Duodenal mucosa (tissue), 2 donors: ENCODE measurements around the gene PPP2R5E.
A peak's percentile ranks its signal among the peaks of the same experiment; 100 is the strongest.
"Not testable (repeated sequence)": the region's sequence is repeated elsewhere in the genome, so short reads cannot be mapped to it uniquely, and the experiment has no call there.

Experiments used
- H3K27ac ChIP-seq: one replicate; pipeline ENCODE4 v1.7.0; 2013; ENCODE audit warnings: low read depth, low read length
- H3K27me3 ChIP-seq, 2 donors: one replicate each; pipeline ENCODE4 v1.7.0; 2013; ENCODE audit warnings: low read length in 2 of 2, control low read depth in 1 of 2; ENCODE audit not compliant: insufficient read depth in 2 of 2, control insufficient read depth in 1 of 2
- H3K36me3 ChIP-seq, 2 donors: one replicate each; pipeline ENCODE4 v1.7.0; 2013; ENCODE audit warnings: low read length in 2 of 2, control low read depth in 1 of 2; ENCODE audit not compliant: insufficient read depth in 2 of 2, control insufficient read depth in 1 of 2
- H3K4me1 ChIP-seq, 2 donors: one replicate each; pipeline ENCODE4 v1.7.0; 2013; ENCODE audit warnings: low read length in 2 of 2, control low read depth in 1 of 2; ENCODE audit not compliant: insufficient read depth in 2 of 2, control insufficient read depth in 1 of 2
- H3K4me3 ChIP-seq, 2 donors: one replicate each; pipeline ENCODE4 v1.7.0; 2013; ENCODE audit warnings: low read length in 2 of 2, low read depth in 1 of 2
- H3K9ac ChIP-seq, 2 donors: one replicate each; pipeline ENCODE4 v1.7.0; 2013; ENCODE audit warnings: low read length in 2 of 2, low read depth in 1 of 2
- H3K9me3 ChIP-seq, 2 donors: one replicate each; pipeline ENCODE4 v1.7.0; 2013; ENCODE audit warnings: low read length in 2 of 2, control low read depth in 1 of 2; ENCODE audit not compliant: control insufficient read depth in 1 of 2

PPP2R5E gene

GRCh38 chr14:63543000-63543825 lies at the start of gene PPP2R5E:
TSS of gene PPP2R5E (minus strand) at chr14:63543377. CDS start at chr14:63539685, 3,692 bp downstream.
- H3K36me3 ChIP-seq = peaks cover 4 to 16% of the 10 kb centered on the region in 2 donors
- no peaks in the 10 kb centered on the region for H3K27me3 ChIP-seq
- H3K9ac ChIP-seq = peak within 1 kb of the TSS; percentile 85 to 94
- H3K4me3 ChIP-seq = peak within 1 kb of the TSS; percentile 91 to 96
- H3K27ac ChIP-seq = peak within 1 kb of the TSS; percentile 90
- H3K9me3 ChIP-seq = no peaks in the 10 kb centered on the region
- peaks cover 6 to 7% of the 10 kb centered on the region in 2 donors for H3K4me1 ChIP-seq

DNA sequence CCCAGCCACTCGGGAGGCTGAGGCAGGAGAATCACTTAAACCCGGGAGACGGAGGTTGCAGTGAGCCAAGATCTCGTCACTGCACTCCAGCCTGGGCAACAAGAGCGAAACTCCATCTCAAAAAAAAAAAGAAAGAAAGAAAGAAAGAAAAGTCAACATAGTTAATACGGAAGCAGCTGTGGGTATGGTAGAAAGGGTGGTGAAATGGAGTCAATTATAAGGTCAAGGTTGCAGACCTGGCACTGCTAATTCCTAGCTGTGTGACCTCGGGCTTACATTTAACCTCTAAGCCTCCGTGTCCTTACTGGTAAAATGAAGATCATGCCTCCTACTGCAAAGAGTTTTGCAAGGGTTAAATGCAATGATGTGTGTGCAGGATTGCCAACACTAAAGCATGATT lies 39.9 kb upstream of the PPP2R5E start:
- H3K4me1 ChIP-seq, H3K27me3 ChIP-seq, H3K4me3 ChIP-seq, H3K9me3 ChIP-seq, H3K9ac ChIP-seq, H3K27ac ChIP-seq, H3K36me3 ChIP-seq: not testable (repeated sequence)

DNA sequence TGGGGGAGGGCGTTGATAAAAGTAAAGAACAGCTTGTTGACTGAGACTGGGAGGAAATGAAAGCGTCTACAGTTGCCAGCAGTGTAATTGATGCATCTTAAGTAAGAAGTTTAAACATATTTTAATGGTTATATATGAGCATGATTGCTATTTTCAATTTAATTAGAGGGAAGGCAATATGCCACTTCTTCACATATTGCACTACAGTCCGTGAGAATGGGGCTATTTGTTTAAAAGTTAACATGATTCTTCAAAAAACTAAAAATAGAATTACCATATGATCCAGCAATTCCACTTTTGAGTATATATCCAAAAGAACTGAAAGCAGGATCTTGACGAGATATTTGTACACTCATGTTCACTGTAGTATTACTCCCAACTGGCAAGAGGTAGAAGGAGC lies 38.3 kb upstream of the PPP2R5E start:
- Histone ChIP-seq H3K9ac (no peak overlapping the region), H3K27ac (no peak overlapping the region), H3K4me1 (no peaks in the 10 kb centered on the region), H3K9me3 (no peaks in the 10 kb centered on the region), H3K27me3 (no peaks in the 10 kb centered on the region), H3K4me3 (no peak overlapping the region), H3K36me3 (no peaks in the 10 kb centered on the region)

GRCh38 chr14:63578300-63578699 lies 35.1 kb upstream of the PPP2R5E start:
- Histone ChIP-seq H3K27me3 (no peaks in the 10 kb centered on the region), H3K9me3 (no peaks in the 10 kb centered on the region), H3K36me3 (no peaks in the 10 kb centered on the region), H3K27ac (no peak overlapping the region), H3K9ac (no peak overlapping the region), H3K4me3 (no peak overlapping the region), H3K4me1 (no peaks in the 10 kb centered on the region)

- no peak overlapping the region for H3K9ac ChIP-seq
- H3K4me3 ChIP-seq = no peak overlapping the region
- H3K27me3 ChIP-seq = no peaks in the 10 kb centered on the region
- H3K9me3 ChIP-seq = no peaks in the 10 kb centered on the region
- no peaks in the 10 kb centered on the region for H3K36me3 ChIP-seq
- H3K4me1 ChIP-seq = no peaks in the 10 kb centered on the region
- H3K27ac ChIP-seq = no peak overlapping the region
Observed at GRCh38 chr14:63573581-63573980, 30.4 kb upstream of the PPP2R5E start.

DNA sequence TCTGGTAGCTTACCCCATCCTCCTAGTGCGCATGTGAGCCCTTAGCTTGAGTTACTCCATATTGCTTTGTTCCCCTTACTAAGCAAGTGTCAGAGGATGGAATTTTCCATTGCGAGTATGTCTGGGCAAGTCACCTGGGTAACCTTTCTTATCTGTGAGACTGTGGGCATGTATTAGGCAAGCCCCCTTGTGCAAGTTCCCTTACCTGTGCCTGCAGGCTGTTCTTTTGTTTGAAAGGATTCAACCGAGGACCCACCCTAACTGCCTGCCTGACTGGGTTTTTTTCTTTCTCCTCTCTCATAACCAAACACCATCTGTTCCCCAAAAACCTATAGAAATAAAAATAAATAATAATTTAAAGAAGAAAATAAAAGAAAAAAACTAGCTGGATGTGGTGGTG lies 22.3 kb upstream of the PPP2R5E start:
- H3K4me3 ChIP-seq = no peak overlapping the region
- no peaks in the 10 kb centered on the region for H3K9me3 ChIP-seq
- H3K27ac ChIP-seq = no peak overlapping the region
- H3K36me3 ChIP-seq = no peaks in the 10 kb centered on the region
- H3K9ac ChIP-seq = no peak overlapping the region
- no peaks in the 10 kb centered on the region for H3K4me1 ChIP-seq
- no peaks in the 10 kb centered on the region for H3K27me3 ChIP-seq

DNA sequence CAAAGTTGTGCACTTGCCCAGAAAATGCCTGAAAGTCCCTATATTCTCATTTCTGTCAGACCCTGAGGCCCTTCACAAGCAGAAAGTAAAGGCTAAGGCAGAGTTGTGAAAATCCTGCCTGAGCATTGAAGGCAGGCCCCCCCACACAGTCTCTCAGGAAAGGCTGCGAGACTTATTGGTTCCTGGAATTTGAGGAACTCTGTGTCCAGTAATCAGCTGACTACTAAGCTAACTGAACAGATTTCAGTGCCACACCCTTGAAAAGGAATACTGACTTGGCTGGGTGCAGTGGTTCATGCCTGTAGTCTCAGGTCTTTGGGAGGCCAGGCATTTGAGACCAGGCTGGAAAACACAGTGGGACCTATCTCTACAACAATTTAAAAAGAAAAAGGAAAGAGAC lies 21.1 kb upstream of the PPP2R5E start:
- Histone ChIP-seq H3K9ac (no peak overlapping the region), H3K36me3 (no peaks in the 10 kb centered on the region), H3K27me3 (no peaks in the 10 kb centered on the region), H3K4me3 (no peak overlapping the region), H3K4me1 (no peaks in the 10 kb centered on the region), H3K9me3 (no peaks in the 10 kb centered on the region), H3K27ac (no peak overlapping the region)

DNA sequence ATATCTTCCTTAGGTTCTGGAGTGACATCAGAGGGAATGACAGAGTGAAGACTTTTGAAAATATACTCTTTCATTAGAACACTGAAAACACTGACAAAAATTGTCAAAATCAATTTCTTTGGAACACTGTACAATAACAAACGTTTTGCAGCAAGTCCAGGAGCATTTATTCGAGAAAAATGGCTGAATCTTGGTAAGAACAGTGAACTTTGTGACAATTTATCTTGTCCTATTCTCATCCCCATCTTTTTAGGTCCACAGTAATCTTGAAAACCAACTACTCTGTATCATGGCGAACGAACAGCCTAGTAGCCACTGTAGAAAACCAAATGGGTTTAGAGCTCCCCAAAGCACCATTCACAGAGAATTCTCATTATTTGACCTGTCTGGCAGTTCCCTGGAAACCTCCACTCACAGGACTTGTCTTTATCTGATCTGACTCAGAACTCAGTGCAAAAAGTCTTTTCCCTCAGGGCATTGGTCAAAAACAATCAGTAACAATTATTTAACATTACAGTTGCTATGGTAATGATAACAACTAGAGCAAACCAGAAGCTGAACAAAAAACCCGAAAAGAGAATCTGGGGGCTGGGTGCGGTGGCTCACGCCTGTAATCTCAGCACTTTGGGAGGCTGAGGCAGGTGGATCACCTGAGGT lies 20.3 kb upstream of the PPP2R5E start:
- Histone ChIP-seq H3K4me1 (no peaks in the 10 kb centered on the region), H3K27ac (no peak overlapping the region), H3K9ac (no peak overlapping the region), H3K9me3 (no peaks in the 10 kb centered on the region), H3K4me3 (no peak overlapping the region), H3K36me3 (no peaks in the 10 kb centered on the region), H3K27me3 (no peaks in the 10 kb centered on the region)

DNA sequence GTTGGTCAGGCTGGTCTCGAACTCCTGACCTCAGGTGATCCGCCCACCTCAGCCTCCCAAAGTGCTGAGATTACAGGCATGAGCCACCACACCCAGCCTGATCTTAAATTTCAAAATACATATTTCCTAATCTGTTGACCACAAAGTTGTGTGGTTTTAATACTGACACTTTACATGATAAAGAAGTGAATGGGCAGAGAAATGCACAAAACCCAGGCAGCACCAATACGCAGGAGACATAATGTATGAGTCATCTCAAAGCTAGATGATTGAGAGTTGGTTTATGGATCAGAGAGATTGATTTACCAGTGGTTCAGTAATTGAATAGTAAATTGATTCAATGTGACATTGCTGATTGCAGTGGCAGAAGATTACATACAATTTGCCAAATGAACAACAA lies 19.2 kb upstream of the PPP2R5E start:
- H3K4me3 ChIP-seq = no peak overlapping the region
- no peaks in the 10 kb centered on the region for H3K4me1 ChIP-seq
- H3K9me3 ChIP-seq = no peaks in the 10 kb centered on the region
- H3K27ac ChIP-seq = no peak overlapping the region
- no peaks in the 10 kb centered on the region for H3K36me3 ChIP-seq
- H3K9ac ChIP-seq = no peak overlapping the region
- H3K27me3 ChIP-seq = no peaks in the 10 kb centered on the region

DNA sequence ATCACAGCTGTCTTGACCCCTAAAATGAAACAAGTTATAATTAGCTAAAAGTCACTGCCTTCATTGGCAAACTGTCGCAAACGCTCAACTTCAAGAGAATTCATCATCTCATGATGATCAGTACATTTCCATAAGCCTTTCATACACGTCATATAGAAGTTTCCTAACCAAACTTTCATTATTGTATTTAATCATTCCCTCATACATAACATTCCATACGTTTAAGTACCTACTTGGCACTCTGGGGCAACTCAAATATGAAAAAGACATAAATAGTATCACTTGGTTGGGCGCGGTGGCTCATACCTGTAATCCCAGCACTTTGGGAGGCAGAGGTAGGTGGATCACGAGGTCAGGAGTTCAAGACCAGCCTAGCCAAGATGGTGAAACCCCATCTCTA lies 12.4 kb upstream of the PPP2R5E start:
- Histone ChIP-seq H3K27ac (no peak overlapping the region), H3K27me3 (no peaks in the 10 kb centered on the region), H3K9me3 (no peaks in the 10 kb centered on the region), H3K9ac (no peak overlapping the region), H3K4me1 (no peaks in the 10 kb centered on the region), H3K4me3 (no peak overlapping the region), H3K36me3 (no peaks in the 10 kb centered on the region)
